DMS 273 (cell line): ENCODE results near the gene SPRR1A.

ENCODE experiments used
- DNase-seq: peaks from one replicate; lab custom pipeline; 2025; ENCODE audit not compliant: unreplicated experiment; lab: John Stamatoyannopoulos, UW

The SPRR1A gene, protein sequence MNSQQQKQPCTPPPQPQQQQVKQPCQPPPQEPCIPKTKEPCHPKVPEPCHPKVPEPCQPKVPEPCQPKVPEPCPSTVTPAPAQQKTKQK

DNA sequence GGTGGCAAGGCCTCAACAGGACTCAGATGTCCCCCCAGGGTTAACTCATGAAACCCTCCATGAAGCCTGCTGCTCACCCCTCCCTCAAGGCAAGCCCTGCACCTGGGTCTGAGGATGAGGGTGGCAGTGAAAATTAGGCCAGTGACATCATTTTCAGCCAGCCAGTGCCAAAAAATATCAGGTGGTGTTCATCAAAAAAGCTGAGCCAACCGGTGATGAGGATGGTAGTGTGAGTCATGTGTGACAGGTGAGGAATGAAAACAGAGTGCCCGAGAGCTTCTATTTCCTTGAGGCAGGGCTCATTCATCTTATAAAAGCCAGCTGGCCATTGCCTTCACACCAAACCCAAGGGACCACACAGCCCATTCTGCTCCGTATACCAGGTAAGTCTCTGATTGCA is at the start of gene SPRR1A:
TSS of gene SPRR1A (plus strand) at position 339 of the 400 bp plus-strand sequence. CDS start 1,150 bp downstream, outside the sequence.
- no peak for DNase-seq

DNA sequence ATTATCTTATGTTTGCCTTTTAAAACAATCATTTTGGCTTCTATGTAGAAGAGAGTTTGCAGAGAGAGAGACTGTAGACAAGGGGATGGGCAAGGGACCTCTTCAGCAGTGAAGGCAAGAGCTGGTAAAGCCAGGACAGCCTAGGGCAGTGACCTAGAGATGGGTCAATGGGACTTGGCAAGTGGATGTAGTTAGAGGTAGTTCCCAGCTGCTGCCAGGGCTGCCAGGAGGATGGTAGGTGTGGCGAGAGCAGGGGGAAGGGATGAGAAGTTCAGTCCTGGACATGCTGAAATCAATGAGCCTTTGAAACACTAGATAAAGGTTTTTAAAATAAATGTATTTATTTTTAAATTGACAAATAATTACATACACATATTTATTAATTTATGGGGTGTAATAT is 43.3 kb upstream of the SPRR1A start:
- DNase-seq = no peak

DNA sequence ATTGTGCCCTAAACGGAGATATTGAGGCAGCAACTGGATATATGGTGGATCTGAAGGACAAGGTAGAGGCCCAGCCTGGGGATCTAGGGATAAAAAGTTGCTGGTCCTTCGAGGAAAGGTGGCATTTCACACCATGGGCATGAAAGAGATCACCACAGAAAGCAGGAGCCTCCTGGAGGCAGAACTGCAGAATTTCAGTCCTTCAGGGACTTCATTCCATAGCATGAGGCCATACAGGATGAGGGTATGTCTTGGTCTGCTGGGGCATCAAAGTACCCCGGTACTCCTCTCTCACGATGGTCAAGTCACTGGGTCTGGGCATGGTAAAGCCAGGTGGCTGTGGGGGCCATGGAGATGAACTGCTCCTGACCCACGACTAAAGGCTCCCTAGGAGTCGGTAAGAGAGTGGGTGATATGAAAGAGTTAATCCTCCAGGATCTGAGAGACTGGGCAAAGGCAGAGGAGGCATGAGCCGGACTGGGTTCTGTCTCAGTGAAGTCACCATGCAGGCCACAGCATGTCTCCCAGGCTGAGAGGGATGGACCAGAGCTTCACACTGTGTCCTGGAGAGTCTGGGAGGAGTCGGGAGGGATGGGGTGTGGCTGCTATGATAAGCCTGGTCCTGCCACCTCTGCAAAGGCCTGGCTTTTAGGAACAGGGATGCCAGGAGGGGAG is 42.7 kb upstream of the SPRR1A start:
- no peak for DNase-seq

DNA sequence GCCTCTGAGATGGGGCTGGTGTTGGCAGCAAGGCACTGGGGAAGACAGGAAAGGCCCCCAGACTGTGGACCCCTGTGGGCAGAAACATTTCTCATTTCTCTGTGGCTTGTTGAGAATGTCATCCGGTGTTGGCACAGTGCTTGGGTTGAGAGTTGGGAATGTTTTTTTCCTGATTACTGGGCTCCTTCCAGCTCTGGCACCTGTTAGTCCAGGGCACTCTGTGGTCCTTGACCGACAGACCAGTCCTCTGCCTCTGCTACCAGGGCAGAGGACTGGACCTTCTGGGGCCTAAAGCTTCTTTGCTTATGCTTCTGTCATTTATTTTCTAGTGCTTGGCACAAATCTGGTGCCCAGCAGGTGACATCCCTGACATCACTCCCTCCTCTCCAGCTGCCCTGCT is 41.7 kb upstream of the SPRR1A start:
- no peak for DNase-seq

DNA sequence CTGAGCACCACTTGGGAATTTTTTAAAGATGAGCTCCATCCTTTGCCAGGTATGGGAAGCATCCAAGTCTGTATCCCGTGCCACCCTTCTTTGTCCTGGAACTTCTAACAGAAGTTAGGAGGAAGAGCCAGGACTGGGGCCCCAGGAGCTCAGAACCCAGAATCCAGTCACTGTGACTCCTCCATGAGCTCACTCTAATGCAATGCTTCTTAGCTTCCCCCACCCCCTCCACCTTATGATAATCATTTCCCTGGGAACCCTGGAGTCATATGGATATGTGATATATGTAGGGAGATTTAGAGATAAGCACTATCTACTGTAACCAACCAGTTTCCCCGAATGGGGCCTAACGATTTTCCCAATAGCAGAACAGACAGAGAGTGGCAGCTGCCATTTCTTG is 37.6 kb upstream of the SPRR1A start:
- DNase-seq = no peak

DNA sequence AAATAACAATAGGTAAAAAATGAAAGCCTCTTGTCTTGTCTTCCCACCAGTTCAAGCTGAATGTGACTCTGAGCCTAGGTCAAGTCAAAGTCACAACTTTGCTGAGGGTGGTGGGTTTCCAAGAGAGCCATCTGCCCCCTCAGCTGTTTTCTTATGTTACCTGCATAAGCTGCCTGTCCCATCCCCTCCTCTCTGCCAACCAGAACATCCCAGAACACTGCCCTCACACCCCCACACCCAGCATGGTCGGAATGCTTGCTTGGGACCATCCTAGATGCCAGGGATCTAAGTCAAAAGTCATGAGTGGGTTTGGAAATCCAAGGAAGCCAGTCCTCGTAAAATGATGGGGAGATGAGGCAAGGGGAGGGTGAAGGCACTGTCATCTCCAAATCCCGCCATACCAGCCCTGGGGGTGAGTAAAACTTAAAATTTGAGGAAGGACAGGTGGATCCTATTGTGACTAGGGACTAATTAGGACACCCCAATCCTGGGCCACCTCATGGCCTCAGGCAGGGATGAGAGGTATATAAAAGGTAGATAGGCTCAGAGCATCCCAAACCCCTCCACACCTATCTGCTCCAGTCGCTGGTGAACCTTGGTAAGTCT is 37.1 kb upstream of the SPRR1A start, which contains the start of gene SPRR5:
TSS of gene SPRR5 (plus strand) at position 556 of the 606 bp plus-strand sequence. CDS start 1,349 bp downstream, outside the sequence.
- DNase-seq = no peak

DNA sequence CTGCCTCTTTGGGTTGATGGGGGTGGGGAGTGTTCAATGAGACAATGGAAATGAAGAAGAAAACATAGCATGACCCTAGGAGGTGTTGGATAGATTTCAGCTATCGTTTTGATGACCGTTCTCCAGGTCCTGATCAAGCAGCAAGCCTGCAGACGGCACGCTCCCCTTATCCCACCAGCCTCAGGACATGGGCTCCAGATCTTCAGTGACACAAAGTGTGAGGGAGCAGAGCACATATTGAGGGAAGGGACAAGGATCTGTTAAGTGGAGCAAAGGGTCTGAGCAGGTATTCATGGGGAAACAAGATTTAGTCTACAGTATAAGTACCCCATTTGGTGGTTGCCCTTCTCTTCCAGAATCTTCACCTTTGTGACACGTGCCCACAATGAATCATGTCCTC is 32.2 kb upstream of the SPRR1A start:
- DNase-seq = no peak

DNA sequence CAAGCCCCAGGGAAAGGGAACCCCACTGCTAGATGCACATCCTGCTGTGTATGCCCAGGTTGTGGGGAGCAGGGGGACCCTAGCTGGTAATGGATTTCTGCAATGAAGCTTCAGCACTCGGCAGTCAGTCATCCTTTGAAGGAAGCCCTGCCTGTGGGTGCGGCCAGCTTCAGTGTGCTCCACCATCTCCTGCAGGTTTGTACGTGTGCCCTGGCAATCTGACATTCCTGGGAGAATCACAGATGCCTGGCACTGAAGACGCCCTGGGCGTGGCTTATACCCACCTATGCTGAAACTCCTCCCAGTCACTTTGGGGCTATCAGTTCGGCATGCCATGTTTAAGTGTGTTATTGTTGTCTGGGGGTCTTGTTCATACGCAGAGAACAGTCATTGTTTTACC is 30.1 kb upstream of the SPRR1A start:
- DNase-seq = no peak

DNA sequence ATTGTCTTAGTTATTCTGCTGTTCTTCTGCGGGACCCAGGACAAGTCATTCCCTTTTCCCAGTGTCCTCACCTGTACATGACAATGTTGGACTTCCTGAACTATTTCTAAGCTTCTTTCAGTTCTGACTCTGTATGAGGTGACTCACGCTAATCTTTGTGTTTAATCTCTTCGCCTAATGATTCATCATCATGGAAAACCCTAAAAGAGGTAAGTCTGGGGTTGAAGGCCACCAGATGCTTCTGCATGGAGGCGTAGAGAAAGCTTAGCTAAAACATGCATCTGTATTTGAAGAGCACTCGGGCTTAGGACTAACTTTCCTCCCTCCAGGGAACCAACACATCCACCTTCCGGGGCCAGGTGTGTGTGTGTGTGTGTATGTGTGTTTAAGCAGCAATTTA is 29.4 kb upstream of the SPRR1A start:
- DNase-seq = no peak

DNA sequence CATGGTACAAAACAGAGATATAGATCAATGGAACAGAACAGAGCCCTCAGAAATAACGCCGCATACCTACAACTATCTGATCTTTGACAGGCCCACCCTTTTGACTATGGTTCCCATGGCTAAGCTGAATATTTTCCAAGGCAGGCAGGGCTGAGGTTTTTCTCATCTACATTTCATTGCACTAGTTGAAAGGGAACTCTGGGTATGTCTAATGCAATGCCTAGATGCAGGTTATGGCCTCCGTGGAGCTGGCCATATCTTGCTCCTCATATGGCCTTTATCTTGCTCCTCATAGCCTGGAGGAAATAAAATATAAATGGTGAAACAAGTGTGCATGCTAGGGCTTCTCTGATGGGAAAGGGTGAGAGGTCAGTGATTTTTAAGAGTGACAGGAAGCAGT is 26.3 kb upstream of the SPRR1A start:
- no peak for DNase-seq

DNA sequence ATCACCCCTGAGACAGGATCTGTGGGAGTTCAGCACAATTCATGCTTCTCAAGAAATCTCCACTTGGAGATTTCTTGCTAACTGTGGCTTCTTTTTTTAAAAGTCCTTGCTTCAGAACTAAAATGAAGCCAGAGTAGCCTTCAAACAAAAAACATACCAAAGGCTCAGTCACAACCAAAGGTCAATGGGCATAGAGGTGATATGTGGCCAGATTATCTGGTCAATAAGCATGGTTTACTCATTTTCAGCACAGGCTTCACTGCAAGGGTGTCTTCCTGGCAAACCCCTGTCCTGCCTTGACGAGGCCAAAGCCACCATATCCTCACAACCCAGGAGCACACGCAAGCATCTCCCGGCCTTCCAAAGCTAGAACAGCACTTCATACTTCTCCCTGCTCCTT is 24.6 kb upstream of the SPRR1A start:
- no peak for DNase-seq

DNA sequence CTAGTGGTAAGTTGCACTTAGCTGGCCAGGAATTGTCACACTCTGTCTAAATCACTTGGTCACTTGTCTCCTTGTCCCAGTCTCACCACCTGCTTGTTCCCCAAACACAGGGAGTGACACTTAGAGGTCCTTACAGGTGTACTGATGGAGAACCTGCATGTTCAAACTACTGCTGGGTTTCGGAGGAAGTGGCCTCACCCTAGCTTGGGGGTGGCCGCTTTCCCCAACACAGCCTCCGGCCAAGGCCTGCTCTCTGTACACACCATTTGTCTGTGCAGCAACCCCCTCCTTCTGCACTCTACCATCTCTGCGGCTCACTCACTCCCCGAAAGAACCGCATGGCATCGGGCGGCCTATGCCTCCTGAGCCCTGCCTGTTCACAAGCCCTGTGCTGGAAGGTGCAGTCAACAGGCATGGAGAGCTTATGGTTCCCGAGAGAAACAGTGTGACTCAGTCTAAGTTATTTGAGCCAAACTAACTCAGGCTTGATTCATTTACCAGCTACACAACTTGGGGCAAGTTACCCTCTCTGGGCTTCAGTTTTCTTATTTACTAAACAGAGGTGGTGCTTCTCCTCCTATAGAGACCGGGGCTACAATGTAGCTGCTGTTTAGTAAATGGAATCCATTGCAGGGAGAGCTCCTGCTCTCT is 24.0 kb upstream of the SPRR1A start:
- no peak for DNase-seq

DNA sequence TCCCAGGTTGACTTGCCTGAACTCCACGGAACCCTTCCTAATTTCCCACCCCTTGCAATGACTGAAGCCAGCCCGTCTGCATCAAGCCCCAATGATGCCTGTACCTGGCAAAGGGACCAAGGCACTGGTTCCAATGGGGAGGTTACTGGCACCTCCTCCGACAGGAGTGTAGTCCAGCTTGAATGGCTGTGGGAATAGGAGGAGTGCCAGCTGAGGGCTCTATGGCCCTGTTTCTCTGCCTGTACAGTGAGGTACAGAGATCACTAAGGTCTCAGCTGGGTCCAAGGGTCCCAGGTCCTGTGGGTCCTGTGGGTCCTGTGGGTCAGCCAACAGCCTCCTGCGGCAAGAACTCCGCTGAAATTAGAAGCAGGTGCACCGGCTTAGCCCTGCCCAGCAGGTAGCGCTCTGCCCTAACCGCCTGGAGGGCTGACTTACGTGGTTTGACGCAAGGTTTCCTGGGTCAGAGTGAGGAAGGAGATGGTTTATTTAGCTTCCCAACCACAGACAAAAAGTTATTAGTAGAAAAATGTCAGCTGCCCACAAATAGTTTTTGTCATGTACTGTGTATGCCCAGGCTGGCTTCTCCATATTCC is 23.3 kb upstream of the SPRR1A start:
- DNase-seq = no peak

DNA sequence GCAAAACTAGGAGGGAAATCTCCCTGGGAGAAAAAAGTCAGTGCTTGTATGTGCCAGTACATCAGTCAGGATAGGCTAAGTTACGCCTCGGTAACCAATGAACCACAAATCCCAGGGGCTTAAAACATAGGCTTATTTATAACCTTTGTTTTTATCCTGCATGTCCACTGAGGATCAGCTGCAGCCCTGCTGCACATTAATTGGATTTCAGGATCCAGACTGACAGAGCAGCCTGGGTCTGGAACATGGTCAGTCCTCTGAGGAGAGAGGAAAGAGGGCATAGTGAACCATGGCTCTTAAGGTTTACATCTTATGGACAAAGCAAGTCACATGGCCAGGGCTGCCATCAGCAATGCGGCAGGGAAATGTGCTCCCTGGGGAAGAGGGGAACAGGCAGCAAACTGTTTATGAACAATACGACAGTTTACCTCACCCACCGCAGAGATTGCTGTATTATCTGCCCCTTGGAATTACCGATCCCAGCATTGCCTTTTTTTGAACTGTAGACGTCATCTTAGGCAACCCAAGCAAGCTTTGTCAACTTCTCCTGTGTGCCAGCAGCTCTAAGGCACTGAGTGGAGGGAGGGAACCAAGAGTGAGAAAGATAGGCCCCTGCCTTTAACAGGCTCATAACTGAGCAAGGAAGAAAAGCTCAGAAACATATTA is 22.5 kb upstream of the SPRR1A start:
- DNase-seq = no peak

DNA sequence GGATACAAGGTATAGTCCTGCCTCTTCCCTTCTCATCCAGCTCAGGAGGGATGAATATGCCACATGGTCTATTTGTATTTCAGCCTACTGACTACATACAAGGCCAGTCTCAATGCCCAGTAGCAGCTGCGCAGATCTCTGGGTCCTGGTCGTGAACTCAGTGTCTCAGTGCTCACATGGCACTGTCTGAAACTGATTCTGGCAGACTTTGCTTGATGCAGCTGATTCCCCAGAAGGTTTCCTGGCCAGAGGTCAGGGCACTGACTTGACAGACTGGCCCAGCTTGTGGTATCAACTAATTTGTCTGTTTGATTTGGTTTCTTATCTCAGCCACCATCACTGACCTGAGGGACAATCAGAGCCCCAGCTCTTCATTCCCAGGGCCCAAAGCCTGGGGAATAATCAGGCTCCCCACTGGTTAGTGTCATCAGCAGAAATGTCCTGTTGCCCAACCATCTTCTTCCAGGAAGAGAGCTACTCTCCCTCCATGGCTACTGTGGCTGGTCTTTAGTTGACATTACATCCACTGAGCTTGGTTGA is 20.9 kb upstream of the SPRR1A start:
- DNase-seq = no peak

DNA sequence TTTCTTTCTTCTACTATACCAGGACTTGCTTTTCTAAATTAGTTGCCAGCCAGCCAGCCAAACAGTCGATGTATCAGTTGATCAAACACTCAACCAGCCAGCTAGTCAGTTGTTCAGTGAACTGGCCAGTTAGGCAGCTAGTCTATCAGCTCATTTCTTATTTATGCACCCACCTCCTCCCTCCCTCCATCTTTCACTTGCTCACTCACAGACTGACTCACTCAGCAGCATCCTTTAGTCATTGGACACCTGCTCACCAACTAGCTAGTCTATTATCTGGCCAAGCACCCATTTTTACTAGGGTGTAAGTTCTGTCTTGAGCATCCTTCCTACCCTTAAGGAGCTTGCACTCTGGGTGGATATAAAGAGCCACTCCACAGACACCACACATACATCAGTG is 19.3 kb upstream of the SPRR1A start:
- DNase-seq = no peak

DNA sequence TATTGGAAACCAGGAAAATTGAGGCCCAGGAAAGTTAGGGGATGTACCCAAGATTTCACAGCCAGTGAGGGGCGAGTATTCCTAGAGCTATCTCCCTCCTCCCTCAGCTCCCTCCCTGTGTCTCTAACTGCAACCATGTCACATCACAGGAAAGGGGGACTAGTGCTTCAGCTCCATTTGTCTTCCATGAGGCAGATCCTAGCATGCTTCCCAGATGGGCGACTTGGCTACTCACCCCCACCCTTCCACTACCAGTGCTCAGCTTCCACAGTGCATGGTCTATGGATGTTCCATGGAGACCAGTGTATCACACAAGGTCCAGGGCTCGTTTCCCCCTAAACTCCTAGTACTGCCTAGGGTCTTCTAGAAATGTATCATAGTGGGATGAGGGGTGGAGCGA is 18.0 kb upstream of the SPRR1A start:
- DNase-seq = no peak

DNA sequence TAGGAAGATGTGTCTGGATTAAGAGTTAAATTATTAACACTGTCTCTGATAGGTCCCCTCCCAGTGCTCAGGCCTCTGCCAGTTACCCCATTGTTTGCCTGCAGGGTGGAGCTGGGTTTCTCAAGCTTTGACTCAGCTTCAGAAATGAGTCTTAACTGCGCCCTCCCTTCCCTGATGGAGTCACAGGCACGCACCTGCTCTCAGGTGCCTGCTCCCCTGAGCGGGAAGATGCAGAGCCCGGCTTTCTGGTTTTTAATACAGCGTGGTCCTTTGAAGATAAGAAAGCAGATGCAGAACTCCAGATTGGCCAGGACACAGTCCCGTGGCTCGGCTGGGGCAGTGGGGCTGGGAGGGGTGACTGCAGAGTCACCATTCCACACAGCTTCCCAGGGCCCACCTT is 16.7 kb upstream of the SPRR1A start:
- no peak for DNase-seq

DNA sequence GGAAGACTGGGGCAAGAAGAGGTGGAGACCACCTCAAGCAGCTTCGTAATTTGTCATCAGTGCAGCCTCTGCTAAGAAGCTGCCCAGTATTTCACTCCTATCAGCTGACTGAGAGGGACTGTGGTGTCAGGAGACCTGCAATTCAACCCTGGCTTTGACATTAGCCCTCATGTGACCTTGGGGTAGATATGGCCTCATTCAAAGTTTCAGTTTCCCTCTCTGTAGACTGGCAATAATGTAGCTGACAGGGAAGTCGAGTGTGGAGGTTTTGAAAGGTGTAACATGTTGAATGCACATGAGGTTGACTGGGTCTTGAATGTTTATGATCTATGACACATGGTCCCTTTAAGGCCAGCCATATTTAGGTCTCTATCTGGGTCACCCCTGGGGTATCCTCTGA is 15.6 kb upstream of the SPRR1A start:
- no peak for DNase-seq

DNA sequence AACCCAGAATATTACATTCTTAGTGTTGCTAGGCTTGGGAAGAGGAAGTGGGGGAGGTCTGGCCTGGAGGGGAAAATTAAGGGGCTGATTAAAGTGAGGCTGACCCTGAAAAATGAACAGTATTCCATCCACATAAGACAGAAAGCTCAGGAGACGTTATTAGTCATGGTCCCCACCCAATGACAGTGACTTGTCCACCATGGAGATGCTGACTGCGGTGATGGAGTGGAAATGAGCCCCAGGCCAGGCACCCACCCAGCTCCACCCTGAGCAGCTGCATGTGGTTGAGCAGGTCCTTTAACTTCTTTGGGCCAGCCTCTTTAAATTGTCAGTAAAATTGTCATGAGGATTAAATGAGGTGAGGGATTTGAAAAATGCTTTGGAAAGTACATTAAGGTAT is 14.8 kb upstream of the SPRR1A start:
- DNase-seq = no peak

DNA sequence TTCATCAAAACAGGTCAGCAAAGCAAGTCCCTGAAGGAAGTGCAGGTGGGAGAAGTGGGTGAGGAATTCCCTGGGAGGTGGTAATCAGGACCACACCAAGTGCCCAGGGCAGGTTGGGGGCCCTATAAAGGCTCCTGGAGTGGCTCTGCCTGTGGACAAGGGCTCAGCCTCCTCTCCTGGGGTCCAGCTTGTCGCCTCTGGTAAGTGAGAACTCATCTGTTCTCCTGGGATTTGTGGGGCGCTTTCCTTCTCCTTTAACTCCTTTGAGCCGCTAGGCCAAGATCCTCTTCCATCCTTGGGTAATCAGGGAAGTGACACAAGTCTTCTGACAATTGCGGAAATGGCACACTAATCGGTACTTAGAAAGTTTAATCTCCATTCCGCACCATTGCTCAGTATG is 13.4 kb upstream of the SPRR1A start, which contains the start of gene SPRR4:
TSS of gene SPRR4 (plus strand) at position 154 of the 400 bp plus-strand sequence. CDS start 1,243 bp downstream, outside the sequence.
- no peak for DNase-seq
